GM12875 (cell line): Measurements from ENCODE around the gene NRG2.

Experiments used
- H3K4me3 ChIP-seq: one replicate; pipeline ENCODE4 v1.5.1; 2011; ENCODE audit warnings: low read depth, low read length, control low read depth
- CTCF ChIP-seq: IDR thresholded peaks from 2 replicates; pipeline ENCODE4 v1.5.1; 2011; ENCODE audit warnings: low read depth, mild to moderate bottlenecking, control low read depth, inconsistent platforms, low read length, moderate library complexity, borderline replicate concordance; ENCODE audit not compliant: insufficient read depth

The NRG2 gene

GRCh38 chr5:140075371-140075770 is 32.3 kb upstream of the NRG2 start:
- H3K4me3 ChIP-seq, result no peak overlapping the region

GRCh38 chr5:140073296-140073695 is 30.2 kb upstream of the NRG2 start:
- no peak for TF ChIP-seq CTCF
- no peak overlapping the region for H3K4me3 ChIP-seq

More at GRCh38 chr5:140075371-140075770, 32.3 kb upstream of the NRG2 start:
- TF ChIP-seq CTCF, result no peak

- no peak overlapping the region for H3K4me3 ChIP-seq
- no peak for TF ChIP-seq CTCF
These were observed 29.7 kb upstream of the NRG2 start for GRCh38 chr5:140072812-140073211.

- no peak for TF ChIP-seq CTCF
These were observed 17.7 kb upstream of the NRG2 start for GRCh38 chr5:140060816-140061215.

GRCh38 chr5:140058212-140058932 is 15.3 kb upstream of the NRG2 start:
- TF ChIP-seq CTCF, result no peak
- no peak overlapping the region for H3K4me3 ChIP-seq

More at GRCh38 chr5:140060816-140061215, 17.7 kb upstream of the NRG2 start:
- H3K4me3 ChIP-seq, result no peak overlapping the region

- TF ChIP-seq CTCF, result no peak
- no peak overlapping the region for H3K4me3 ChIP-seq
These were observed 13.8 kb upstream of the NRG2 start for GRCh38 chr5:140056880-140057279.

- no peak overlapping the region for H3K4me3 ChIP-seq
- TF ChIP-seq CTCF, result no peak
These were observed 12.1 kb upstream of the NRG2 start for GRCh38 chr5:140055152-140055551.
